Activated CD8-positive, alpha-beta T cell treated with anti-CD3 and anti-CD28 coated beads, Interleukin-2, amount 10 ng/mL, durations not matched to agents 7 days and 5 days (primary cell): ENCODE measurements around the gene FAAP24. TPM values are rescaled to one million over a fixed set of nuclear protein-coding genes. Genes with fewer than 3 reads are reported as not detected.

Source experiments
- total RNA-seq, 2 experiments: library from RNA; stranded (reverse); gene quantifications; one replicate each; pipeline ENCODE4 v1.2.3, GENCODE V29; 2021

FAAP24 gene
- total RNA-seq, 2 experiments from 2014 or later: 8.8 to 8.9 TPM

Other genes starting within 250 kb of the FAAP24 start
- under 1 TPM; 0.10 to 0.58 TPM for gene SLC7A9, start 102.5 kb upstream of the FAAP24 start, total RNA-seq
- 10 to 100 TPM; 20.0 to 23.2 TPM for gene CEP89, start 284 bp upstream of the FAAP24 start, total RNA-seq
- 1 to 10 TPM; 2.5 to 3.0 TPM for gene RHPN2, start 92.6 kb downstream of the FAAP24 start, total RNA-seq
- gene GPATCH1, start 108.9 kb downstream of the FAAP24 start, total RNA-seq: 10 to 100 TPM; 12.7 to 13.6 TPM
- gene WDR88, start 159.9 kb downstream of the FAAP24 start, total RNA-seq: not detected
- not detected for gene LRP3, start 222.1 kb downstream of the FAAP24 start, total RNA-seq